HG03439 (cell line): ENCODE results near the gene GPX4.

Experiments used
- ATAC-seq: cut with Tn5 transposase; IDR thresholded peaks from one replicate; pipeline ENCODE4 v1.9.1; 2021; ENCODE audit warnings: mild to moderate bottlenecking, moderate library complexity; ENCODE audit not compliant: unreplicated experiment

Gene GPX4

GRCh38 chr19:1102407-1103131, 1.2 kb upstream of the GPX4 start:
- ATAC-seq: peak; percentile 23

- no peak for ATAC-seq
Measured at GRCh38 chr19:1103132-1103707, 574 bp upstream of the GPX4 start.

- peak; percentile 35 for ATAC-seq
Measured at GRCh38 chr19:1104311-1105007, 665 bp downstream of the GPX4 start.

GRCh38 chr19:1105008-1105872, 1.4 kb downstream of the GPX4 start:
- ATAC-seq: no peak

DNA sequence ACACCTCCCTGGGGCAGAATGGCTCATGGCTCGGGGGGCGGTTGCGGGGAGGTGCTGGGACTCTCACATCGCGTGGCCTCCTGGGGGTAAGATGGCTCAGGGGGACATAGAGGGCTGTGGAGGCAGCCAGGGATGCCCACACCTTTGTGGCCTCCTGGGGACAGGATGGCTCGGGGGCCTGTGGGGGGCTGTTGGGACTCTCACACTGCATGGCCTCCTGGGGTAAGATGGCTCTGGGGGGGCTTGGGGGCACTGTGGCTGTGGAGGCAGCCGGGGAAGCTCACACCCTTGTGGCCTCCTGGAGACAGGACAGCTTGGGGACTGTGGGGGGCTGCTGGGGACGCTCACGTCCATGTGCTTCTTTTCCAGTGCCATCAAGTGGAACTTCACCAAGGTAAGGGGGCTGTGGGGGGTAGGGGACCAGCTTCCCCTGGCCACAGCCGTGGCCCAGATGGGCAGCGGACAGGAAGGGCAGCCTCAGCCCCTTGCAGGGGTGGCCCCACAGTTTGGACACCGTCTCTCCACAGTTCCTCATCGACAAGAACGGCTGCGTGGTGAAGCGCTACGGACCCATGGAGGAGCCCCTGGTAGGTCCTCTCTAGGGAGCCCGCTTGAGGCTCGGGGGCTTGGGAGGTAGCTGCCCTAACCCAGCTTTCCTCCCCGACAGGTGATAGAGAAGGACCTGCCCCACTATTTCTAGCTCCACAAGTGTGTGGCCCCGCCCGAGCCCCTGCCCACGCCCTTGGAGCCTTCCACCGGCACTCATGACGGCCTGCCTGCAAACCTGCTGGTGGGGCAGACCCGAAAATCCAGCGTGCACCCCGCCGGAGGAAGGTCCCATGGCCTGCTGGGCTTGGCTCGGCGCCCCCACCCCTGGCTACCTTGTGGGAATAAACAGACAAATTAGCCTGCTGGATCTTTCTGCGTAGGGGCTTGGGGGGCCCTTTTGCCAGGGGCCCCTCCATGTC, 2.4 kb downstream of the GPX4 start:
- no peak for ATAC-seq

GRCh38 chr19:1106841-1107660, 3.3 kb downstream of the GPX4 start:
- ATAC-seq: no peak

- no peak for ATAC-seq
Measured at GRCh38 chr19:1107661-1108261, 4.0 kb downstream of the GPX4 start.

GRCh38 chr19:1108291-1109031, 4.7 kb downstream of the GPX4 start:
- ATAC-seq: no peak

GRCh38 chr19:1109032-1109551, 5.3 kb downstream of the GPX4 start:
- no peak for ATAC-seq

- no peak for ATAC-seq
Measured at GRCh38 chr19:1109697-1110671, 6.2 kb downstream of the GPX4 start.

DNA sequence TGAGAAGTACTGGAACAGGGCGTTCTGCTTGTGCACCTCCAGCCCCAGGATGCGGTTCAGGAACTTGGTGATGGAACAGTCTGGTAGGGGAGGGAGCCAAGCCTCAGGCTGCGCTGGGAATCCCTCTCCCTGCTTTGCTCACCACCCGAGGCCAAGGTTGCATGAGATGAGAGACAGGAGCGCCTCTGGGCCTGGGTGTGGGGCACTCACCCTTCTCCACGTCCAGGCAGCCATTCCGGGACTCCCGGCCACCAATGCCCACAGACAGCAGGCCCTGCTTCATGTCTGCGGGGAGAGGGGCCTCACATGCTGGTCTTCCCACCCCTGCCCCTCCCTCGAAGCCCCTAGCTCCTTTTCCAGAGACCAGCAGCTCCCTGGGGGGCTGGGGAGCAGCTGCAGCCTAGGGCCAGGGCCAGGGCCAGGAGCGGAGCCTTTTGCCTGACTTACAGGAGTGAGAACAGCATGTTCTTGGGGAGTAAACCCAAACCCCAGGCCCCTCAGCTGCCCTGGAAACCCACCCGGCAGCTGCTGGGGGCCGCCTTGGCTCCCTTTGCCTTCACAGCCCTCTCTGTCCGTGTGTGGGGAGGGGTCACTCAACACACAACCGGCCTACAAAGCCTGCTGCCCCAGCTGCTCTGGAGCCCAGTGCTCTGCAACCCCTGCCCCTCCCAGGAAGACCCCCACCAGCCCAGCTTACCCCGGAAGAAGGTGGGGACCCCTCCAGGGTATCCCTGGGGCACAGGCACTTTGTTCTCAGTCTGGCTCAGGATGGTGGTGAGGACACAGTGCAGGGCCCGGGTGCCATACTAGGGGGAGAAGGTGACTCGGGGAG, 7.2 kb downstream of the GPX4 start:
- ATAC-seq: no peak

DNA sequence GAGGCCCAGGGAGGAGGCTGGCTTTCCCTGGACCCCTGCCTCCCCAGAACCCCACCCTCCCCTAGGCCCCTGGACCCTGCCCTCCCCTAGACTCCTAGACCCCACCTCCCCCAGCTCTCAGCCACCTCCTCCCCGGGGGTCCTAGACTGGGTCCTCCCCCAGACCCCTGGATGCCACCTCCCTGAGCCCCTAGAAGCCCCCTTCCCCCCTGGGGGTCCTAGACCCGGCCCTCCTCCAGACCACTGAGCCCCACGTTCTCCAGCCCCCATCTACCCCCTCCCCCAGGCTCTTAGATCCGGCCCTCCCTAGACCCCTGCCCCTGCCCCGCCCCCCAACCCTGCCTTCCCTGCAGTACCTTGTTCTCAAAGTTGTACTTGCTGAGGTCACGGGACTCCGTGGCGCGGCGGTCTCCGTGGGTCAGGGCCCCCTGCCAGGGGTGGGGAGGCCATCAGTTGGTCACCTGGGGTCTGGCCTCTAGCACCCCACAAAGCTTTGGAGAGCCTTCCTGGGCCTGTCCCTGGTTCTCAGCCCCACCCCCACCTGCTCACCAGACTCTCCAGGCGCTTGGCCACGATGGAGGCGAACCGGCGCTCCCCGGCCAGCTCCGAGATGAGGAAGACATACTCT, 8.0 kb downstream of the GPX4 start:
- no peak for ATAC-seq

DNA sequence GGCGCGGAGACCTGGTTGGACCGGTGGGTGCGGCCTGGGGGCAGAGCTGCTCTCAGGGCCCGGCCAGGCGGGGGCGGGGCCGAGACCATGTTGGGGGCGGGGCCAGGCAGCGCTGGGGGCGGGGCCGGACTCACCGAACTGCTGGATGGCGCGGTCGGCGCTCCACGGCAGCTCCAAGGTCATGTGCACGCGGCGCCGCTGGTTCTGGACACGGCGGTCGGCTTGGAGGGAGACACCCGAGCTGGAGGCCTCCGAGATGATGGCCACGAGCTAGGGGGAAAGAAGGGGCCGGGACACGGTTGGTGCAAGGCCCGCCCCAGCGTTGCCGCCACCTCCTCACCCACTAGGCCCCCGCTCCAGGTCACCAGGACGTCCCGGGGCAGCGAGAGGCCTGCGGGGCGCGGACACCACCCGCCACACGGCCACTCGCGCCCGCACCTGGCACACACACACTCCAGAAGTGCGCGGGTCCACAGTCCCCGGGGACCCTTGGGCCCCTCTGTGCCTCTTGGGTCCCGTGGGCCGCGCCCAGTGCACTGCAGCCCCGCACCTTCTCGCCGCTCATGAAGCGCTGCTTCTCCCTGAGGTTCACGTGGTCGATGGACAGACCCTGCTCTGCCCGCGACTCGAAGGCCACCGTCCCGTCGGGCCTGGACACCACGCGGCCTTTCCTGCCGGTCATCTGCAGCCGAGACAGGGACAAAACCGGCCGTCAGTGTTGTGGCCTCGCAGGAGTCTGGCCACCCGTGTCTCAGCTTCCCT, 8.7 kb downstream of the GPX4 start:
- no peak for ATAC-seq
